GM21529 (cell line): ENCODE measurements around the gene PKP4.
A peak's percentile ranks its signal among the peaks of the same experiment; 100 is the strongest.

Experiments
- ATAC-seq: cut with Tn5 transposase; IDR thresholded peaks from one replicate; pipeline ENCODE4 v1.9.1; 2021; ENCODE audit not compliant: unreplicated experiment

The PKP4 gene

DNA sequence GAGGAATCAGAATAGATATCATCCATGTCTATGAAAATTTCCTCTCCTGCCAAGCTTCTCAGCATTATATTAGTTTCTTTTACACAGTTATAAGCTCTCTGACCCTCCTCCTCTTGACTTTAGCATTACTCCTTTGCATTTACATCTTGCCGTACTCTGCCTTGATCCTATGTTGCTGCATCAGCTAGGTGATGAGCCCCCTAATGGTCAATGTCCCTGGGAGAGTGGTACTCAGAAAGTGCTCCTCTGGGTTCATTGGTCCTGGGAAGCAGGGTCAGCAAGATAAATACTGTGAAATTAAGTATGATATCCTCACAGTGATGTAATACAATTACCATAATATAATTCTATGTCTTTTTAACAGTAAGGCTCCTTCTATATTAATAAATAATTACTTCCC lies 74.1 kb downstream of the PKP4 start:
- ATAC-seq = no peak

- no peak for ATAC-seq
Observed at GRCh38 chr2:158533009-158533408, 76.3 kb downstream of the PKP4 start.

GRCh38 chr2:158539176-158540005 lies 82.6 kb downstream of the PKP4 start:
- ATAC-seq = no peak

DNA sequence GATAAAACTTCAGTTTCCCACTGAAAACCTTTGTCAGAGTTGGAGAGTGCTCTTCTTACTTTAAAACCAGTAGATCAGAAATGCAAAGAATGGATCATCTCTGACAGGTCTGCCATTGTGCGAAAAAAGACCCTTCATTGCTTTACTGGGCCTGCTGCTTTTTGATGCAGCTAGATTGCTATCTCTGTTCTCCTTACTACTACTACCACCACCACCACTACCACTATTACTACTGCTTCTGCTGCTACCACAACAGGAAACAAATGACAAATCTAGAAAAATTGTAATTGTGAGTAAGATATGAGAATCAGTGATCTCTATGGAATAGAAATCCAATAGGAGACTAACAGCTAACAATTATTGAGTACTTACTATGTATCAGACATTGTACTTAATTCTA lies 85.8 kb downstream of the PKP4 start:
- ATAC-seq = no peak

DNA sequence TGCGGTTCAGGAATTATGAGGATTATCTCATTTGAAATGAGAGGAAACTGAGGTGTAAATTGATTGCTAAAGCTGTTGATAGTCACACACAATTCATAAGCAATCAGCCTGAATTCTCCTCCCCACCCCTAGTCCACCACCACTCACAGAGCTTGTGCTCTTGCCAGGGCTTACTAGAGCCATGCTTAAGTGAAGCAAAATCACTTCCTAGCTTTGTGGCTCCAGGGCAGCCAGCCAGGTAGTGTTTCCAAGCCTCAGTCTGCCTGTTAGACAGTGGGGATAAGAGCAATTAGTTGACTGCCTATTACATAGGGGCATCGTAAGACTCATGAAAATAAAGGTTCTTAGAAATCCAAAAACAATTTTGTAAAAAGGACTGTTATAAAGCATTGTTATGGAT lies 87.2 kb downstream of the PKP4 start:
- no peak for ATAC-seq

DNA sequence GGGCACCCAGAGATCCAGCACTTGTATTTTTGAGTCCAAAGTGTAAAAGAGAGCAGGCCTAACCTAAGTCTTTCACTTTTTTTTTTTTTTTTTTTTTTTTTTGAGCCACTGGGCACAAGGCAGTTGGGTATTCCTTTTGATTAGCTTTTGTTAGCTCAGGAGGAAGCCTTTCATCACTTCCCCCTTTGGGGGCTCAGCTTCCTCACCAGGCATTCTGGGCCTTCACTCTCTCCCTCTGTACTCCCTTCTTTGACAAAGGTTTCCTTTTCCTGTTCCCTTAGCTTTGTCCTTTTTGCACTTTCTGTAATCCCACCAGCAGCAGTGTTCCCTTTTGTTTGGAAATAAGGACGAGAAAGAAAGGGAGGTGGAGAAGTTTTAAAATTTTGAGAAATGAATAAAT lies 88.2 kb downstream of the PKP4 start:
- ATAC-seq = no peak

DNA sequence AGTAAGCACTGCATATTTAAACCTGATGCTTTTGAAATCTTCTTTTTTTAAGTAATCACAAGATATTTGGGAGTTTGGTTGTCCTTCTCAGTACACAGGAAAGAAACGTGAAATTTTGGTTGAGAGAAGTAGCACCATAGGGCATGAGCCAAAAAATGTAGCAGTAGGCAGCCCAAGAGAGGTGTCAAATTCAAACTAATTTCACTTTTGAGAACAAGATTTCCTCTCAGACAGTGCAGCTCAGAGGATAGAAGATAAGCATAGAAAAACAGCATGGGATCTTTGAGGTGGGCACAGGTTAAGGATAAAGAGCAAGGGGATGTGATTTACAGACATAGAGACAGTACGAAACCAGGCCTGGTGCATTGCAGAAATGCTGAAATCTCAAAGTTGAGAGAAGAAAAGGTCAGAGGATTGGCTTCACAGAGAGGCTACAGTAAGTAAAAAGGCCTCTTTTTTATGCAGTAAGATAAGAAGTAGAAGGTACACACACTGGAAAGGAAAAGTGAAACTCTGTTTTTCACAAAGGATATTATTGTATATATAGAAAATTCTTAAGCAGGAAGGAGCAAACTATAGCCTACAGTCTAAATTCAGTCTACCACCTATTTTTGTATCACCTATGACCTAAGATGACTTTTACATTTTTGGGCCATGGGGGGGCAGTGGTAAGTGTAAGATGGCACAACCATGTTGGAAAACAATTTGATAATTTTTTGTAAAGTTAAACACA lies 89.8 kb downstream of the PKP4 start:
- peak; percentile 89 for ATAC-seq

- no peak for ATAC-seq
Observed at GRCh38 chr2:158553257-158553656, 96.5 kb downstream of the PKP4 start.

DNA sequence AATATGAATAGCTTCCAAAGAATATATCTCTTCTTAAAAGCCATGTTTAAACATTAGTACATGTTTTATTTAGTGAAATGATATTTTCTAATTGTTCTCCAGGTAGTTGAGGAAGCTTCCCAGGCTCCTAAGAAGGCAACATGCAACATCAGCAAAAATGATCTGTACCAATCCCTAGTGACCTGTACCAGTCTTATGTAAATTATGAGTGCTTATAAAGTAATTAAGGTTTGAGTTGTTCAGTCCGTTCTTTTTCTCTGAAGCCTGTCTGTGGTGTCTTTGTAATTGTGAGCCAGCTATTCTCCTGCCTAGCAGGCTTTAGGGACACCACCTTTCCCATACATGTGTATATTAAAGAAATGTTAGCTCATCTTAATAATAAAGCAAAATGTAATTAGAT lies 98.2 kb downstream of the PKP4 start:
- ATAC-seq = no peak

DNA sequence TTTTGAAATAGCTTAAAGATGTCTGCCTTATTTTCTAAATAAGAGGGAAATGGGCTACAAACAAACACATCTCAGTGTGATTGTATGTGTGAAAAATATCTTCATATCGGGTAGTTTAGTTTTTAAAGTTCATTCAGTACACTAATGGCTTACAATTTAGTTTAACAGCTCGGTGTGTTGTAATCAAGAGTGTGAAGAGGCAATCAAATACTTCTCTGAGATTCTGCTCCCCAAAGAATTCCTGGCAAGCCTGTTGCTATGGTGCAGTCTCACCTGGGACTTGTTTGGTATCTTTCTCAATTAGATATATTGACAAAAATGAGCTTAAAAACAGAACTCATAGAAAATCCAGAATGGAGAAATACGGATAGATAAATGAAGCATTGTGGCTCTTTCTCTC lies 99.4 kb downstream of the PKP4 start:
- ATAC-seq = no peak

DNA sequence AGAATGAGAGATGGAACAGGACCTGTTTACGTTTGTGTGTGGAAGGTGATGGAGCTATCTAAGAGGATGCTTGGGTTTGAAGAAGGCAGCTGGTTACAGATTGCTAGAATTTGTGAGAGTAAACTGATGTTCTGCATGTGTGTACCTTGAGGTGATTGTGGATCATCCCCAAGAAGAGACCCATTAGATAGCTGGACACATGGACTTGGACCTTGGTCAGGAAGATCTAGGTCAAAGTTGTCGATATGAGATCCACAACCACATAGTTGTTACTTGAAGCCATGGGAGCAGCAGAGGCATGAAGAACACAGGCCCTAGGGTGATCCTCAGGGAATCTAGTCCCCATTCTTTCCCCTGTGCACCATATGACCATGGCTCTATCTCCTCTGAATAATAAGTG lies 101.0 kb downstream of the PKP4 start:
- no peak for ATAC-seq

DNA sequence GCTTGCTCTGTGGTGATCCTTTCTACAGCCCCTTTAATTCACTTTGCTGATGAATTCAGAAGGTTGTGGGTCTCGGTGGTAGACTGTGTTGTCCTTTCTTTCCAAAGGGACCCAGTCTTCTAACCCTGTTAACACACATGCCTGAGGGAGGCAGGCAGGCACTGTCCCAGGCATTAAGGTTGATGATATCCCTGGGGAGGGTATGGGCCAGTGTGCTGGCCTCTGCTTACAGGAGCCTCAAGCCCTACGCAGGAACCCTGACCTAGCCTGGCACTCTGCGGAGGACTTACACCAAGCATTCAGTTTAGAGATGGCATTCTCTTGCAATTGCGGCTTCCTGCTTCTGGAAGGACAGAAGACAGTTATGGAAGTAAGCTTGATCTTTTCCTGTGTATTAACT lies 102.5 kb downstream of the PKP4 start:
- no peak for ATAC-seq

GRCh38 chr2:158560259-158560658 lies 103.5 kb downstream of the PKP4 start:
- no peak for ATAC-seq

DNA sequence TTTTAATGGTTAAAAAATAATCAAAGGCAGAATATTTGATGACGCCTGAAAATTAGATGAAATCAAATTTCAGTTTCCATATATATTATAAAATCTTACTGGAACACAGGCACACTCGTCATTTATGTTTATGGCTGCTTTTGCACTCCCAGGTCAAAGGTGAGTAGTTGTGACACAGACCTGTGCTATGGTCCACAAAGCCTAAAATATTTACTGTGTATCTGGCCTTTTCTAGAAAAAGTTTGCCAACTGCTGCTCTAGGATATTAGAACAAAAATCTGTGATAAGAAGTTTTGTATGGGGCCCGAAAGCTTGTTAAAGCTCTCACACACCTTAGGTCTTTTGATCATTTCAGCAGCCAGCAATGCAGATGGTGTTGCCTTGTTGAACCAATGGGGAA lies 104.3 kb downstream of the PKP4 start:
- ATAC-seq = no peak

GRCh38 chr2:158567208-158567607 lies 110.5 kb downstream of the PKP4 start:
- ATAC-seq = no peak

- no peak for ATAC-seq
Observed at GRCh38 chr2:158569284-158569683, 112.5 kb downstream of the PKP4 start.

DNA sequence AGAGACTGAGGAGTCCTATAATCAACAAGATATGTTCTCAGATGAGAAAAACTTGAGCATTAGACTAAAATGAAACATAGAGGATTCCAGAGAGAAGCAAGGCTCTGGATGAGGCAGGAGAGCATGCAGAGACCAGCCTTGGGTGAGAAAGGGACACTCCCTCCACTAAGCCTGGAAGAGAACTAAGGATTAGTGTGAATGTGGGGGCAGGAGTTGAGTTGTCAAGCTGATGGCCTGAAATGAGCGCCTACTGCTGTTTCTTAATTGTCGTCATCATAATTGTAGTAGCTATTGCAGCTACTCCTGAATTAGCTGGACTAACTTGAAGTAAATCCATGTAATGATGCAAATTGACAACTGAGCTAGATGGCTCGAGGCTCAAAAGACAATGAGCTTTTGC lies 114.1 kb downstream of the PKP4 start:
- ATAC-seq = no peak

- no peak for ATAC-seq
Observed at GRCh38 chr2:158573739-158574138, 117.0 kb downstream of the PKP4 start.

DNA sequence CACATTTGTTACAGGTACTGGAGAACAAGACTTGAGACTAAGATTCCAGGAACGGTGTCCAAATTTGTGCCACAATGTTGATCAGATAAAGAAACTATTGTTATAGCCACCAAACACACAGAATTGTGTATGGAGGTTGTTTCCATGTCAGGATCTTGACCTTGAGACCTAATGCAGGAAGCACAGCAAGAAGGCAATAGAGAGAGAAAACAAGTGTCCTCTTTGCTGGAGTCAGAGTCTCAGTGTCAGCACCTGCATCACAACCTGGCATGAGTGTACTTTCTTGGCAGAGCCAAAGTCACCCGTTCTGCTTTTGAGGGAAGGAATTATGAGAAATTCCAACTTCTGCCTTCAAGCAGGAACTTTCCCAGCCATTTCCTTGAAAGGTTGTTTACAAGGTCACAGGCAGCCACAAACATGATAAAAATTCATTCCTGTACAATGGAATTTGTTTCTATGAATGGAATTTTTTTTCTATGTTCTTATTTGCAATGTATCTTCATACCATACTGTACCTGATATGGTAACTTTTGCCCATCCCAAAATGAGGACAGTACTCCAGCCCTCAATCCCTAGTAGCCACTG lies 118.4 kb downstream of the PKP4 start:
- ATAC-seq = no peak

GRCh38 chr2:158577141-158577540 lies 120.4 kb downstream of the PKP4 start:
- no peak for ATAC-seq

- peak; percentile 96 for ATAC-seq
Observed at GRCh38 chr2:158578703-158579330, 122.1 kb downstream of the PKP4 start.

- no peak for ATAC-seq
Observed at GRCh38 chr2:158579928-158580327, 123.2 kb downstream of the PKP4 start.
